ENCODE measurements around the gene RDH14. TPM values are rescaled to one million over a fixed set of nuclear protein-coding genes. Genes with fewer than 3 reads are reported as not detected.

Gene RDH14
- total RNA-seq, 1 donor from 2014 or later: 19.8 TPM

Other genes with a start within 250 kb of the RDH14 start
- not detected for gene NT5C1B, start 28.9 kb upstream of the RDH14 start, total RNA-seq